HG03196 (cell line): ENCODE results near the gene GBX2.

Experiments used
- ATAC-seq: cut with Tn5 transposase; IDR thresholded peaks from one replicate; pipeline ENCODE4 v1.9.1; 2021; ENCODE audit not compliant: unreplicated experiment

Gene GBX2

DNA sequence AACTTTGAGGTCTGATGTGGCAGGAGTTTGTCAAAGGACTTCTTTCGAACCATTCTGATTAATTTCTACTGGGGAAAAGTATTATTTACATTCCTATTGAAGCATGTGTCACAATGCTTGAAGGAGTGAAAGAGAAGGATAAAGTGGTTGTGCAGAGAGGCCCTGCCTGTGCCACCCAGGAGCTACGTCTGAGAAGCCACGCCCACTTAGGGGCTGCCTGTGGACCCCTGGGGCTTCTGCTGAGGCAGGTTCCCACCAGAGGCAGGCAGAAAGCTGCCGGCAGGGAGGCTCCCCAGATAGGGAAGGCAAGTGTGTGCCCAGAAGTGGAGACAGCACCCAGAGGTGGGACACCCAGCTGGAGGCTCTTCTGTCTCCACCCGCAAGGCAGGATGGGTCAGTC is 47.4 kb downstream of the GBX2 start:
- no peak for ATAC-seq

DNA sequence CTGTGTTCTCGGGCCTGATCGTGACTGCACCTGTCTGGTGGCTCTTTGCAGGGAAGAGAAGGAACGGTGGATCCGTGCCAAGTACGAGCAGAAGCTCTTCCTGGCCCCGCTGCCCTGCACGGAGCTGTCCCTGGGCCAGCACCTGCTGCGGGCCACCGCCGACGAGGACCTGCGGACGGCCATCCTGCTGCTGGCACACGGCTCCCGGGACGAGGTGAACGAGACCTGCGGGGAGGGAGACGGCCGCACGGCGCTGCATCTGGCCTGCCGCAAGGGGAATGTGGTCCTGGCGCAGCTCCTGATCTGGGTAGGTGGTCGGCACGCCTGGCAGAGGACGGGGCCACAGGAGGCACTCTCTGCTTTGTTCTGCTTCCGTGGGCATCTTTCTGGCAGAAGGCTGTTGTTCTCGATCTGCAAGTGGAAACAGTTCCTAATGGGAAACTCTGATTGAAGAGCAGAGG is 48.0 kb downstream of the GBX2 start:
- ATAC-seq: no peak

DNA sequence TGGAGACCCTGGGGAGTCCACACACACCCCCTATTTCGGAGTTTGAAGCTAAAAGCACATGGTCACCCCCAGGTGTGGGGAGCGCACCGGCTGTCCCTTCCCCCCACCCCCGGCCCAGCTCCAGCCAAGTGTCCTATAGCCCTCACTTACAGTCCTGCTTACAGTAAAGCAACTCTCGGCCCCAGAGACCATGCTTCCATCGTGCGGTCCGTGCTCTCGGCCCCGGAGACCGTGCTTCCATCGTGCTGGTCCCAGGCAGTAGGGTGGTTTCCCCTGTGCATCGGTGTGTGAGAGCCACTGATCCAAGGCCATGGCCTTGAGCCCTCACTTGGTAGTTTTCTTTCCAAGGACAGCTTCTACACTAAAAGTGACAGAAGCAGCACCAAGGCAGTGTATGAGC is 48.7 kb downstream of the GBX2 start:
- no peak for ATAC-seq

DNA sequence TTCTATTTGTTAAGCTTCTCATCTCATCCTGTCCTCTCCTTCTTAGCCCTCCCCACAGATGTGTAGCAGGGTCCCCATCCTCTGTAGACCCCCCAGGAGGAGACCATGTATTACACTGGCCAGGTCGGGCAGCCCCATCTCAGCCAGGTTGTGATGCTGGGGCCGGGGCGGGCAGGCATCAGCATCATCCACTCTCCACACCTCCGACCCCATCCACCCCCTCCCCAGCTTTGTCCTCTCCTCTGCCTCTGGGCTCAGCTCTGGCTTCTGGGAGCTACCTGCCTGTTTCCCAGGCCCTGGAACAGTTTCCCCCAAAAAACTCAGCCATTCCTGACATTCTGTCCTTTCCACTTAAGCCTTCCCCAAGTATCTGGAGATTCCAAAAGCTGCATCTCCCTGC is 49.2 kb downstream of the GBX2 start:
- ATAC-seq: no peak

DNA sequence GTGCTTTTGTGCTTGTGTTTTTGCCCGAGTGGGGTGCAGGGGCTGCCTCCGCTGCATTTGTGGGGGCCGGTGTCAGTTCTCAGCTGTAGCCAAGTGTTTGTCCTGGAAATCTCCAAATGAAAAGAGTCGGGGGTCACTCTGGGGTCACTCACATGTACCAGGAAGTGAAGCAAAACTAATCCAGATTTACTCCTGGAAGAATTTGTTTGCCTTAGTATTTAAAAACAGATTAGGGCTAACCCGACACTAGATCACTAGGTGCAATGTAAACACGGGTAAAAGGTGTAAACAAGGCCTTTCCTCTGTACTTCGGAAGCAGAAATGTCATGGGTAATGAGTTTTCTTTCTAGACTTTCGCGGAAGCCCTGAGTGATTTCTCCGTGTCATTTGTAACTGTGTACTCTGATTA is 50.3 kb downstream of the GBX2 start:
- no peak for ATAC-seq

DNA sequence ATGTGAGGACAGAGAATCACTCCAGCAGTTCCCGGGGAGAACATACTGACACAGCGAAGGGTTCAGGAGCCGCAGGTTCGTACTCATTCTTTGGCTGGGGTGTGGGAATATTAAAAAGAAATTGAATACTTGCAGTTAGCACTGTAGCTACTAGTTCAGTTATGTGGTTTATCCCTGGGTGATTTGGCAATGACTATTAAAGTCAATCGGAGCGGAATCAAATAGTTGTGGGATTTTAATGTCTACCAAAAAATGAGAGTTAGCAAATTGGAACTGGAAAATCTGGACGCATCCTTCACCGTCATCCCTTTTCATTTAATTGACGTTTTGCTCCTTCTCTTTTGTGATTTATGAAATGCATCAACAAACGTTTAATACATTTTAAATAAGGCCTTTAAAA is 50.8 kb downstream of the GBX2 start:
- ATAC-seq: no peak
